ENCODE data around the gene GJC2. TPM values are rescaled to one million over a fixed set of nuclear protein-coding genes. Genes with fewer than 3 reads are reported as not detected.

GJC2 gene
- total RNA-seq, 1 experiment from 2014 or later, result not detected

DNA sequence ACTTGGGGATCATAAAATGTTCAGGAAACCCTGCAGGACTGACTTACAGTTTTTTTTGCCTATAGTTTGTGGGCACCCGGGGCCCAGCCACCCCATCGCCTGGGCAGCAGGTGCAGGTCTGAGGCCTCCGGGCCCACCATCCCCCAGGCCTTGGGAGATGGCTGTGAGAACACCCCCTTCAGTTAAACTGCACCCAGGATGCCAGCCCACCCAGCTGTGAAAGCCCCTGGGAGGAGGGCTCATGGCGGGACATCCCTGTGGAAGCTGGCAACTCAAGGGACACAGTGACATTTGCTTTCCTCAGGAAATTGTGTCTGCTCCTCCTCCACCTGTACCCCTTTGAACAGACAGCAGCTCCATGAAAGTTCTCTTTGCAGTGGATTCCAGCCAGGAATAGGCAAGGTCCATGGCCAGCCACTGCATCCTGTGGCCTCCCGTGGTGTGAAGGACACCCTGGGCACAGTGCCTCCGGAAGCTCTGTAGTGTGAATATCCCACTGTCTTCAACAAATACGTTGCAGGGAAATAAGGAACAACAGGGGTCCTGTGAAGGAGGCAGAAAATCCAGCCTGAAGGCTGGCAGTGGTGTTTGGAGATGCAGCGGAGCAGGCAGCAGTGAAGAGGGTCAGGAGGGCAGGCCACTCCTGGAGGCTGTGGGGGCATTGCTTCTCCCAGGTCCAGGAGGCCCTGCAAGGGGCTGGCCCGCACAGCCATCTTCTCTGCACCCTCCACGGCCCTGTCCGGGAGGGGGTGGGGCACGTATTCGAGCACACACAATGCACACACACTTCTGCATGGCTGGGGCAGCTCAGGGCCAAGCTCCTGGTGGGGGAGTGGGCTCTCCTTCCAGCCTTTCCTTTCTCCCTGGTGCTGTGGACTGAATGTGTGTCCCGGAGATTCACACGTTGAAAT is 56.1 kb downstream of the GJC2 start:
- H2AFZ ChIP-seq (ENCODE audit: low read length), result no peak overlapping the region
- no peak overlapping the region for H3K4me3 ChIP-seq (ENCODE audit: low read length)
- no peak overlapping the region for H3K4me2 ChIP-seq (ENCODE audit: low read depth, low read length, poor library complexity, severe bottlenecking)
- H3K27ac ChIP-seq (ENCODE audit: low read length), result no peak overlapping the region
- no peaks in the 10 kb centered on the region for H3K79me2 ChIP-seq (ENCODE audit: low read length)
- no peaks in the 10 kb centered on the region for H3K9me2 ChIP-seq (replicated peaks; ENCODE audit: insufficient read depth, low read length)
- H3K36me3 ChIP-seq (ENCODE audit: insufficient read depth, low read length), result no peaks in the 10 kb centered on the region
- no peaks in the 10 kb centered on the region for H3K9me3 ChIP-seq (ENCODE audit: low read length)
- no peak overlapping the region for H3K9ac ChIP-seq (ENCODE audit: low read length)
- no peaks in the 10 kb centered on the region for H3K4me1 ChIP-seq (ENCODE audit: low read length)
- H4K20me1 ChIP-seq (ENCODE audit: insufficient read depth, low read depth, low read length), result no peaks in the 10 kb centered on the region
- H3K27me3 ChIP-seq (ENCODE audit: low read length), result no peaks in the 10 kb centered on the region
- DNase-seq, result no peak

DNA sequence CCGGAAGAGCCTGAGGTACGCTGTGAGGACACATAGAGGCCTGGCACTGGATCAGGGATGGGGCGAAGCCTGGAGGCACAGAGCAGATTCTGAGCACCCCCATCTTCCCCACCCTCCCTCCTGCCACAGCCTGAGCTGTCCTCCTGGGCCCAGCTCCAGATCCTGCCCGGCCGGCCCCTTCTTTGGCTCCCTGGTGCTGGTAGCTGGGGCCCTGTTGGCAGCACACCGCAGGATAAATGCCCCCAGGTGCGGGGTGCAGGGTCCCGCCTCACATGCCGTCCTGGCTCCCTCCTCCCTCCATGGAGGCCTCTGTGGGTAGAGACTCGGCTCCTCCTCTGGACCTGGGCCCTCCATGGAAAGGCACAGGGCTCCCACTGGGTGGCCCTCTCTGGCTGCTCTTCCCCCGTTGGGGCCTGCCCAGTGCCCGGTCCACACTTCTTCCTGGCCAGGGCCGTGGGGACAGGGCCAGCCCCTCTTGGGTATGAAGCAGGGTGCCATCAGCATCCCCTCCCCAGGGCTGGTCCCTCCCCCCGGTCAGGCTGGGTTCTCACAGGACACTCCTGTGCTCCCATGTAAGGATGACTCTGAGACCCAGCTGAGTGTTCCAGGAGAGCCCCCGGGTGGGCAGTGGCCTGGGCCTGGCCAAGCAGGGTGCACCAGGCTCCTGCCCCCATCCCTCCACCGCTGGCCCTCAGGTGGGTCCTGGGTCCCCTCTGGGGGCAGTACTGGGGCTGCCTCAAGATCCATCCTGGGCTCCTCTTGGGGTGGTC is 57.0 kb downstream of the GJC2 start:
- no peak overlapping the region for H3K4me2 ChIP-seq (ENCODE audit: low read depth, low read length, poor library complexity, severe bottlenecking)
- DNase-seq, result no peak

DNA sequence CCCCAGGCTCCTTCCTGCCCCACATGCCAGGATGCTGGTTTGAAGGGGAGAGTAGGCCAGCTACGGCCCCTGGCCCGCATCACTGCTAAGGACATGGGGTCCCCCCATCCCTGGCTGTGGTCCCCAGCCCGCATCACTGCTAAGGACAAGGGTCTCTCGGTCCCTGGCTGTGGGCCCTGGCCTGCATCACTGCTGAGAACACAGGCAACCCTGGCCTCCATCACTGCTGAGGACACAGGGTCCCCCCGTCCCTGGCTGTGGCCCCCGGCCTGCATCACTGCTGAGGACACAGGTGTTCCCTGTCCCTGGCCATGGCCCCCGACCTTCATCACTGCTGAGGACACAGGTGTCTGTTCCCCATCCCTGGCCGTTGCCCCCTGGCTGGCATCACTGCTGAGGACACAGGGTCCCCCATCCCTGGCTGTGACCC is 57.7 kb downstream of the GJC2 start:
- Histone ChIP-seq H4K20me1 (ENCODE audit: insufficient read depth, low read depth, low read length) (no peaks in the 10 kb centered on the region), H3K36me3 (ENCODE audit: insufficient read depth, low read length) (no peaks in the 10 kb centered on the region), H3K9ac (ENCODE audit: low read length) (no peak overlapping the region), H3K4me3 (ENCODE audit: low read length) (no peak overlapping the region), H3K27ac (ENCODE audit: low read length) (no peak overlapping the region), H3K4me1 (ENCODE audit: low read length) (no peaks in the 10 kb centered on the region), H3K4me2 (ENCODE audit: low read depth, low read length, poor library complexity, severe bottlenecking) (no peak overlapping the region), H3K9me3 (ENCODE audit: low read length) (no peaks in the 10 kb centered on the region), H2AFZ (ENCODE audit: low read length) (no peak overlapping the region), H3K79me2 (ENCODE audit: low read length) (no peaks in the 10 kb centered on the region), H3K27me3 (ENCODE audit: low read length) (no peaks in the 10 kb centered on the region), H3K9me2 (replicated peaks; ENCODE audit: insufficient read depth, low read length) (no peaks in the 10 kb centered on the region)
- no peak for DNase-seq

More for the DNA sequence above, 57.0 kb downstream of the GJC2 start:
- Histone ChIP-seq H3K4me3 (ENCODE audit: low read length) (no peak overlapping the region), H2AFZ (ENCODE audit: low read length) (no peak overlapping the region), H3K9me2 (replicated peaks; ENCODE audit: insufficient read depth, low read length) (no peaks in the 10 kb centered on the region), H3K27me3 (ENCODE audit: low read length) (no peaks in the 10 kb centered on the region), H3K9me3 (ENCODE audit: low read length) (no peaks in the 10 kb centered on the region), H3K27ac (ENCODE audit: low read length) (no peak overlapping the region), H3K36me3 (ENCODE audit: insufficient read depth, low read length) (no peaks in the 10 kb centered on the region), H4K20me1 (ENCODE audit: insufficient read depth, low read depth, low read length) (no peaks in the 10 kb centered on the region), H3K4me1 (ENCODE audit: low read length) (no peaks in the 10 kb centered on the region), H3K79me2 (ENCODE audit: low read length) (no peaks in the 10 kb centered on the region), H3K9ac (ENCODE audit: low read length) (no peak overlapping the region)

DNA sequence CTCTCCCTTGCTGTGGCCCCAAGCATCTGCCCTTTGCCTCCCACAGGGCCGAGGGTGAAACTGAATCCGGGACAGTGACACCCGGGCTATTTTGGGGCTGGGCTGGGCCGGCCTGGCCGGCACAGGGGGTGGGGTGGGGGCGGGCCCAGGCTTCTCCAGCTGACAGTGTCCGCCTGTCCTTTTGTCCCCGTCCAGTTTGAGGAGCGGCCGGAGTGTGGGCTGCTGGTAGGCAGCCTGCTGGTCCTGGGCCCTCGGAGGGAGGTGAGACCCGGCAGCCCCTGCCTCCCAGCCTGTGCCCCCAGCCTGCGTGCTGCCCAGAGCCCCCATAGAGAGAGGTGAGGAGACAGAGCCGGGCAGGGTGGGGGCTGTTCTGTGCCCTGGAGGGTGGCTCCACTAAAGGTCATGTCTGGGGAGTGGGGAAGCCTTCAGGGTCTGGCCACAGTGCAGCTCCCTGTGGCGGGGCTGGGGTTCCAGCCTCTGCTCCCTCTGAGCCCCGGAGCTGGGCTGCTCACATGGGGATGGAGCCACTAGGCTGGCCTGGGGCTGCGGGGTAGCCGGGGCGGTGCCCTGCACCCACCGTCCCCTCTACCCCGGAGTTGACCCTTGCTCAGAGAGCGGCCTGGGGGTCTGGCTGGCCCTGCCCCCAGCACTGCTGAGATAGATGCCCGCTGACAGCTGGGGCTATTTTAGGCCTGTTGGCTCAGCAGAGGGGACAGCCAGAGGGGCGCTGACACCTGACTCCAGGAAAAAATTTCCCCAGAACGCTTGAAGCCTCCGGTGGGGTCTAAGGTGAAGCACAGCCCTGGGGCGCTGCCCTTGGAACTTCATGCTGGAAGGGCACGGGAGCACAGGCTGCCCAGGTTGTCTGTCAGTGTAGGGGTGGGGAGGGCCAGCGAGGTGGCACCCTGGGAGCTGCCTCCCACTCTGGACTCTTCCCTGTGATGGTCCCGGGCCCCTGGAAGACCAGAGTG is 58.4 kb downstream of the GJC2 start, which contains the start of gene OBSCN:
TSS of gene OBSCN (plus strand) at position 194 of the 971 bp plus-strand sequence. CDS start 3,740 bp downstream, outside the sequence.
- Histone ChIP-seq H3K4me1 (ENCODE audit: low read length) (no peaks in the 10 kb centered on the region), H3K79me2 (ENCODE audit: low read length) (no peaks in the 10 kb centered on the region), H2AFZ (ENCODE audit: low read length) (no peak within 1 kb of the TSS), H3K4me3 (ENCODE audit: low read length) (no peak within 1 kb of the TSS), H3K27me3 (ENCODE audit: low read length) (no peaks in the 10 kb centered on the region), H3K9ac (ENCODE audit: low read length) (no peak within 1 kb of the TSS), H4K20me1 (ENCODE audit: insufficient read depth, low read depth, low read length) (no peaks in the 10 kb centered on the region), H3K9me2 (replicated peaks; ENCODE audit: insufficient read depth, low read length) (no peaks in the 10 kb centered on the region), H3K27ac (ENCODE audit: low read length) (no peak within 1 kb of the TSS), H3K36me3 (ENCODE audit: insufficient read depth, low read length) (no peaks in the 10 kb centered on the region), H3K9me3 (ENCODE audit: low read length) (no peaks in the 10 kb centered on the region), H3K4me2 (ENCODE audit: low read depth, low read length, poor library complexity, severe bottlenecking) (no peak within 1 kb of the TSS)
- no peak for DNase-seq

DNA sequence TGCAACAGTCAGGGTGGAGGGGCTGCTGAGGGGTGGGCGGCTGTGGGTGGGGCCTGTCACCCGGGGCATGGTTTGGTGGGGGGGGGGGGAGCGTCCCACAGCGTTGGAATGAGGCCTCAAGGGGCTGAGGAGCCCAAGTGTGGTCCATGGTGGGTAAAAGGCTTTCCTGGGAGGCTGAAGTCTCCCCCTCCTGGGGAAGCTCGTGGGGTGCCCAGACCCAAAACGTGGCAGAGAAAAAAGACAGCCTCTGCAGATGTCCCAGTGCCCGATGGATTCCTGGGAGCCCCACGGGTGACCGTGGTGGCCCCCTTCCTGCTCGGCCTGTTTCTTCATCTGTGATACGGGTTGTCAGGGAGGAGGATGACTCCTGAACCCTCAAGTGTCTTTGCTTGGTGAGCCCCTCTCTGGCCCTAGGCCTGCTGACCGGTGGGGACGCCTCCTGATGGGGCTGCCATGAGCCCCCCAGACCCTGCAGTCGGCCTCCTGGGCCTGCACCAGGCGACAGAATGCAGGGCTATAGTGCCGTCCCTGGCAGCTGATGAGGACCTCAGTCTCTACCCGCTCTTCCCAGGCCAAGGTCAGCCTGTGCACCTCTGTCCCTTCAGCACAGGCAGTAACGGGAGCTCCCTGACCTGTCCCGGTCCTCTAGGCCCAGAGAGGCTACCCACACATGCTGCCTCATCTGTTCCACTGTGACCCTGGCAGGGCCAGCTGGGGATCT is 59.3 kb downstream of the GJC2 start:
- Histone ChIP-seq H3K27me3 (ENCODE audit: low read length) (no peaks in the 10 kb centered on the region), H3K79me2 (ENCODE audit: low read length) (no peaks in the 10 kb centered on the region; the same call in 1 of the 2 replicates), H4K20me1 (ENCODE audit: insufficient read depth, low read depth, low read length) (no peaks in the 10 kb centered on the region), H3K9me2 (replicated peaks; ENCODE audit: insufficient read depth, low read length) (no peaks in the 10 kb centered on the region), H3K9me3 (ENCODE audit: low read length) (no peaks in the 10 kb centered on the region), H3K4me1 (ENCODE audit: low read length) (peaks cover 1% of the 10 kb centered on the region), H2AFZ (ENCODE audit: low read length) (no peak overlapping the region), H3K4me3 (ENCODE audit: low read length) (no peak overlapping the region), H3K9ac (ENCODE audit: low read length) (no peak overlapping the region), H3K27ac (ENCODE audit: low read length) (no peak overlapping the region), H3K4me2 (ENCODE audit: low read depth, low read length, poor library complexity, severe bottlenecking) (no peak overlapping the region), H3K36me3 (ENCODE audit: insufficient read depth, low read length) (no peaks in the 10 kb centered on the region)
- no peak for DNase-seq

Small RNA genes lying within 50 kb of the gene (small RNA-seq; reads per million reads assigned to genes)
- not detected for gene AL359510.1

Other genes with a start within 250 kb of the GJC2 start
- gene WNT9A, start 202.0 kb upstream of the GJC2 start, total RNA-seq (2014; rRNA removed; shearing (Covaris generic); ENCODE audit: low replicate concordance), result not detected in 2 replicates
- gene WNT3A, start 142.9 kb upstream of the GJC2 start, total RNA-seq (2014; rRNA removed; shearing (Covaris generic); ENCODE audit: low replicate concordance), result not detected in 2 replicates
- 107 and 139 TPM in 2 replicates for gene ARF1, start 67.2 kb upstream of the GJC2 start, total RNA-seq (2014; rRNA removed; shearing (Covaris generic); ENCODE audit: low replicate concordance)
- gene C1orf35, start 46.6 kb upstream of the GJC2 start, total RNA-seq (2014; rRNA removed; shearing (Covaris generic); ENCODE audit: low replicate concordance), result 10.4 and 24.7 TPM in 2 replicates
- 76.6 and 79.2 TPM in 2 replicates for gene MRPL55, start 40.6 kb upstream of the GJC2 start, total RNA-seq (2014; rRNA removed; shearing (Covaris generic); ENCODE audit: low replicate concordance)
- 74.4 and 203 TPM in 2 replicates for gene GUK1, start 9.7 kb upstream of the GJC2 start, total RNA-seq (2014; rRNA removed; shearing (Covaris generic); ENCODE audit: low replicate concordance)
- 3.2 and 3.6 TPM in 2 replicates for gene IBA57, start 15.9 kb downstream of the GJC2 start, total RNA-seq (2014; rRNA removed; shearing (Covaris generic); ENCODE audit: low replicate concordance)
- 17.5 and 24.4 TPM in 2 replicates for gene OBSCN, start 58.1 kb downstream of the GJC2 start, total RNA-seq (2014; rRNA removed; shearing (Covaris generic); ENCODE audit: low replicate concordance)